HL-60 (cell line): ENCODE data around the gene COPB1.

Experiments
- DNase-seq, 2 experiments: peaks; one replicate each; pipeline ENCODE4 v3.0.0-alpha.2; 2010 to 2020; ENCODE audit warnings: low read depth in 1 of 2, low spot score in 1 of 2
- H3K27ac ChIP-seq: fragments of 250-450 bp; sonication (Bioruptor Pico); replicated peaks from 2 replicates; pipeline ENCODE4 v1.5.1; 2020; ENCODE audit warnings: mild to moderate bottlenecking, moderate library complexity
- H3K27me3 ChIP-seq: fragments of 250-450 bp; sonication (Bioruptor Pico); 2 replicates; pipeline ENCODE4 v1.5.1; 2021; ENCODE audit warnings: mild to moderate bottlenecking, moderate library complexity; ENCODE audit not compliant: insufficient read depth, poor library complexity, severe bottlenecking
- H3K4me3 ChIP-seq: replicated peaks from 2 replicates; pipeline ENCODE4 v1.5.1; 2011; ENCODE audit warnings: mild to moderate bottlenecking, control low read depth, low read length; ENCODE audit not compliant: insufficient read depth
- GABPA ChIP-seq: IDR thresholded peaks from 2 replicates; pipeline ENCODE4 v1.6.1; 2012; ENCODE audit warnings: low read depth
- POLR2AphosphoS5 ChIP-seq: IDR thresholded peaks from 2 replicates; pipeline ENCODE4 v1.6.1; 2012; ENCODE audit warnings: low read depth
- REST ChIP-seq: IDR thresholded peaks from 2 replicates; pipeline ENCODE4 v1.6.1; 2012; ENCODE audit warnings: low read depth; ENCODE audit not compliant: insufficient replicate concordance
- SPI1 ChIP-seq: IDR thresholded peaks from 2 replicates; pipeline ENCODE4 v1.6.1; 2012; ENCODE audit warnings: low read depth, mild to moderate bottlenecking, borderline replicate concordance
- TF ChIP-seq, protein P1 (sequence below): IDR thresholded peaks from one replicate; pipeline ENCODE4 v1.5.1; 2011; ENCODE audit warnings: low read length, control low read depth, inconsistent platforms; ENCODE audit not compliant: insufficient read depth

Gene COPB1

GRCh38 chr11:14543260-14543659, 43.6 kb upstream of the COPB1 start:
- no peak for DNase-seq
- Histone ChIP-seq H3K27me3 (no peaks in the 10 kb centered on the region), H3K4me3 (no peak overlapping the region), H3K27ac (peak overlapping the region; percentile 78)
- TF ChIP-seq, protein P1, sequence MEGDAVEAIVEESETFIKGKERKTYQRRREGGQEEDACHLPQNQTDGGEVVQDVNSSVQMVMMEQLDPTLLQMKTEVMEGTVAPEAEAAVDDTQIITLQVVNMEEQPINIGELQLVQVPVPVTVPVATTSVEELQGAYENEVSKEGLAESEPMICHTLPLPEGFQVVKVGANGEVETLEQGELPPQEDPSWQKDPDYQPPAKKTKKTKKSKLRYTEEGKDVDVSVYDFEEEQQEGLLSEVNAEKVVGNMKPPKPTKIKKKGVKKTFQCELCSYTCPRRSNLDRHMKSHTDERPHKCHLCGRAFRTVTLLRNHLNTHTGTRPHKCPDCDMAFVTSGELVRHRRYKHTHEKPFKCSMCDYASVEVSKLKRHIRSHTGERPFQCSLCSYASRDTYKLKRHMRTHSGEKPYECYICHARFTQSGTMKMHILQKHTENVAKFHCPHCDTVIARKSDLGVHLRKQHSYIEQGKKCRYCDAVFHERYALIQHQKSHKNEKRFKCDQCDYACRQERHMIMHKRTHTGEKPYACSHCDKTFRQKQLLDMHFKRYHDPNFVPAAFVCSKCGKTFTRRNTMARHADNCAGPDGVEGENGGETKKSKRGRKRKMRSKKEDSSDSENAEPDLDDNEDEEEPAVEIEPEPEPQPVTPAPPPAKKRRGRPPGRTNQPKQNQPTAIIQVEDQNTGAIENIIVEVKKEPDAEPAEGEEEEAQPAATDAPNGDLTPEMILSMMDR = no peak
- TF ChIP-seq SPI1 (no peak), GABPA (no peak), REST (no peak), POLR2AphosphoS5 (no peak)

DNA sequence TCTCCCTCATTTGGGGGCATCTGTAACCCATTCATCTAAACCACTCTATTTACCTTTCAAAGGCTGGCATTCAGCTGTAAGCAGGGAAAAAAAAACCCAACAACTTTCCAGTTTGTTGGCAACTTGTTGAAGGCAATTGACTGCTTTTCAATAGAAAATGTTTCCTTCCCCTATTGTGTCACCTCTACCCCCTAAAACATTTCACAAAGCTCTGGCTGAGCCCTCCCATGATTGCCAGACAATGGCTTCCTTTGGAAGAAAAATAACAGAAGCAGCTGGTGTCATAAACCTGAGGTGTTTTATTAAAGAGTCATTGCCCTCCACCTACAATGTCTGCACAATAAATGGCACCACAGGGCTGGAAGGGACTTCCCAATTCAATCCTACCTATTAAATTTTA, 42.7 kb upstream of the COPB1 start:
- Histone ChIP-seq H3K27me3 (no peaks in the 10 kb centered on the region), H3K27ac (peak overlapping the region; percentile 78), H3K4me3 (no peak overlapping the region)
- TF ChIP-seq SPI1 = 0 out of 2 replicates have a peak, but pooled peaks have one; percentile 7
- no peak for TF ChIP-seq POLR2AphosphoS5
- peak in 1 of 2 experiments; percentile 68 for DNase-seq

- peak in 1 of 2 experiments; percentile 23 for DNase-seq
- no peaks in the 10 kb centered on the region for H3K27me3 ChIP-seq
- no peak overlapping the region for H3K4me3 ChIP-seq
- TF ChIP-seq POLR2AphosphoS5 (no peak), REST (no peak), GABPA (no peak), SPI1 (no peak)
- TF ChIP-seq, protein P1 = no peak
- H3K27ac ChIP-seq = peak overlapping the region; percentile 78
Observed at GRCh38 chr11:14541192-14541947, 41.8 kb upstream of the COPB1 start.

- peak overlapping the region; percentile 78 for H3K27ac ChIP-seq
- H3K27me3 ChIP-seq = no peaks in the 10 kb centered on the region
Observed at GRCh38 chr11:14539982-14540421, 40.4 kb upstream of the COPB1 start.

More at GRCh38 chr11:14539982-14540421, 40.4 kb upstream of the COPB1 start:
- TF ChIP-seq SPI1 (no peak), POLR2AphosphoS5 (no peak), REST (no peak), GABPA (no peak)
- TF ChIP-seq, protein P1 = no peak
- peak in 1 of 2 experiments; percentile 51 for DNase-seq
- no peak overlapping the region for H3K4me3 ChIP-seq
